SK-N-SH (cell line): Measurements from ENCODE around the gene RAPGEF1. TPM values are rescaled to one million over a fixed set of nuclear protein-coding genes. Genes with fewer than 3 reads are reported as not detected.

Experiments used
- CTCF ChIA-PET: fragments of 300-600, 350-600 bp; formaldehyde crosslinking; extraction: SDS; loops from one replicate; lab custom pipeline; 2021; lab: Yijun Ruan, JAX
- POLR2A ChIA-PET: fragments of 350-600 bp; sonication (Branson Sonifier 250); formaldehyde crosslinking; extraction: SDS; loops from one replicate; lab custom pipeline; 2020; ENCODE audit warnings: antibody characterized with exemption, inconsistent platforms; lab: Yijun Ruan, JAX
- DNase-seq: peaks from one replicate; pipeline ENCODE4 v3.0.0; 2012
- H2AFZ ChIP-seq: fragments of 200-600 bp; sonication (generic); 2 replicates; pipeline ENCODE4 v1.8.1; 2016; ENCODE audit warnings: antibody characterized with exemption, mild to moderate bottlenecking, low read depth
- H3F3A ChIP-seq: fragments of 200-600 bp; sonication (generic); replicated peaks from 2 replicates; pipeline ENCODE3; 2016; ENCODE audit warnings: antibody characterized with exemption, mild to moderate bottlenecking; ENCODE audit not compliant: insufficient read depth
- H3K27ac ChIP-seq, 2 experiments: fragments of 200-500 bp in 1 of 2; fragments of 200-600 bp in 1 of 2; sonication (Bioruptor generic) in 1 of 2; sonication (generic), shearing (Covaris generic) in 1 of 2; 2 replicates each; pipeline versions ENCODE4 v1.5.1 to v1.6.1; 2014 to 2016; ENCODE audit warnings: low read depth in 2 of 2, inconsistent platforms in 1 of 2, low read length in 1 of 2, mild to moderate bottlenecking in 1 of 2, mixed read lengths in 1 of 2
- H3K27me3 ChIP-seq: fragments of 200-600 bp; sonication (generic), shearing (Covaris generic); 2 replicates; pipeline ENCODE4 v1.6.1; 2016; ENCODE audit warnings: mixed run types; ENCODE audit not compliant: insufficient read depth
- H3K36me3 ChIP-seq, 2 experiments: fragments of 200-500 bp in 1 of 2; fragments of 200-600 bp in 1 of 2; sonication (Bioruptor generic) in 1 of 2; sonication (generic) in 1 of 2; replicated peaks in 1 of 2; 2 replicates each; pipeline versions ENCODE3 to v1.5.1; 2014 to 2016; ENCODE audit warnings: low read length in 1 of 2, mild to moderate bottlenecking in 1 of 2; ENCODE audit not compliant: insufficient read depth in 2 of 2, control insufficient read depth in 1 of 2
- H3K4me1 ChIP-seq, 2 experiments: fragments of 200-500 bp in 1 of 2; fragments of 200-600 bp in 1 of 2; sonication (Bioruptor generic) in 1 of 2; sonication (generic), shearing (Covaris generic) in 1 of 2; 2 replicates each; pipeline versions ENCODE4 v1.5.1 to v1.6.1; 2014 to 2016; ENCODE audit warnings: low read depth in 1 of 2, low read length in 1 of 2, mixed run types in 1 of 2; ENCODE audit not compliant: insufficient read depth in 2 of 2, control insufficient read depth in 1 of 2
- H3K4me2 ChIP-seq: fragments of 200-600 bp; sonication (generic), shearing (Covaris generic); 2 replicates; pipeline ENCODE4 v1.6.1; 2017; ENCODE audit warnings: mixed run types
- H3K4me3 ChIP-seq, 2 experiments: fragments of 200-500 bp in 1 of 2; fragments of 200-600 bp in 1 of 2; sonication (Bioruptor generic) in 1 of 2; sonication (generic), shearing (Covaris generic) in 1 of 2; 2 replicates each; pipeline versions ENCODE4 v1.5.1 to v1.8.1; 2014 to 2016; ENCODE audit warnings: low read depth in 2 of 2, inconsistent platforms in 1 of 2, low read length in 1 of 2, mild to moderate bottlenecking in 1 of 2, mixed read lengths in 1 of 2, moderate library complexity in 1 of 2
- H3K79me2 ChIP-seq: fragments of 200-600 bp; sonication (generic); 2 replicates; pipeline ENCODE4 v1.8.1; 2017; ENCODE audit warnings: mild to moderate bottlenecking; ENCODE audit not compliant: insufficient read depth
- H3K9ac ChIP-seq: fragments of 200-600 bp; sonication (generic); 2 replicates; pipeline ENCODE4 v1.6.1; 2017; ENCODE audit warnings: mixed run types
- H3K9me2 ChIP-seq: fragments of 200-600 bp; sonication (generic); 2 replicates; pipeline ENCODE4 v1.6.1; 2017; ENCODE audit warnings: mixed run types
- H3K9me3 ChIP-seq: fragments of 200-600 bp; sonication (generic); 2 replicates; pipeline ENCODE4 v1.6.1; 2017; ENCODE audit warnings: mixed run types, mild to moderate bottlenecking, moderate library complexity
- H4K20me1 ChIP-seq: fragments of 200-600 bp; sonication (generic); 2 replicates; pipeline ENCODE4 v1.6.1; 2017; ENCODE audit warnings: mild to moderate bottlenecking, mixed run types; ENCODE audit not compliant: insufficient read depth
- CHD2 ChIP-seq: fragments of 150-350 bp; IDR thresholded peaks from 2 replicates; pipeline ENCODE4 v1.6.1; 2018; ENCODE audit warnings: low read length; ENCODE audit not compliant: partially characterized antibody
- EZH2phosphoT487 ChIP-seq: fragments of 200-600 bp; sonication (generic); IDR thresholded peaks from 2 replicates; pipeline ENCODE4 v1.6.1; 2017; ENCODE audit warnings: low read depth, mixed run types, mild to moderate bottlenecking, antibody characterized with exemption, moderate library complexity, borderline replicate concordance
- FOXJ3 ChIP-seq: sonication (generic); formaldehyde crosslinking; IDR thresholded peaks from 2 replicates; pipeline ENCODE4 v1.5.1; 2020; ENCODE audit warnings: mild to moderate bottlenecking, missing genetic modification reagents
- IRF3 ChIP-seq: fragments of 150-350 bp; IDR thresholded peaks from 2 replicates; pipeline ENCODE4 v1.6.1; 2016; ENCODE audit warnings: mild to moderate bottlenecking, low read depth, low read length
- MEF2A ChIP-seq: IDR thresholded peaks from 2 replicates; pipeline ENCODE4 v1.4.0; 2012; ENCODE audit warnings: low read depth, borderline replicate concordance
- MXI1 ChIP-seq: IDR thresholded peaks from 2 replicates; pipeline ENCODE4 v1.6.1; 2012; ENCODE audit warnings: mild to moderate bottlenecking, low read depth, low read length, improper control_type of control experiment
- NFIC ChIP-seq: IDR thresholded peaks from 2 replicates; pipeline ENCODE4 v1.4.0; 2012; ENCODE audit warnings: borderline replicate concordance
- NRF1 ChIP-seq: IDR thresholded peaks from 2 replicates; pipeline ENCODE4 v1.6.1; 2012; ENCODE audit warnings: low read depth, mild to moderate bottlenecking, low read length
- POLR2AphosphoS5 ChIP-seq: IDR thresholded peaks from 2 replicates; pipeline ENCODE4 v1.6.1; 2012; ENCODE audit warnings: low read depth, low read length
- RAD21 ChIP-seq: IDR thresholded peaks from 2 replicates; pipeline ENCODE4 v1.6.1; 2012; ENCODE audit warnings: mild to moderate bottlenecking, low read length
- RFX5 ChIP-seq: IDR thresholded peaks from 2 replicates; pipeline ENCODE4 v1.6.1; 2012; ENCODE audit warnings: mild to moderate bottlenecking, improper control_type of control experiment, low read length
- SIN3A ChIP-seq: IDR thresholded peaks from 2 replicates; pipeline ENCODE4 v1.6.1; 2012; ENCODE audit warnings: low read depth, mild to moderate bottlenecking, low read length, moderate library complexity, borderline replicate concordance
- USF2 ChIP-seq: fragments of 150-350 bp; IDR thresholded peaks from 2 replicates; pipeline ENCODE4 v1.6.1; 2017; ENCODE audit warnings: antibody characterized with exemption, low read length, low read depth, borderline replicate concordance
- WGBS: methylation state at CpG from one replicate; pipeline ENCODE4 v1.1.6; 2017; ENCODE audit warnings: low lambda C conversion rate; 5-methylcytosine and 5-hydroxymethylcytosine counted together
- polyA plus RNA-seq, 3 experiments: library from polyadenylated mRNA; depleted of rRNA; stranded (reverse); fragments of >200 nt; gene quantifications; 2 replicates each; pipeline ENCODE4 v1.2.3, GENCODE V29; 2012
- TF ChIP-seq, protein P1 (sequence below): IDR thresholded peaks from 2 replicates; pipeline ENCODE4 v1.6.1; 2012; ENCODE audit warnings: mild to moderate bottlenecking, low read depth, low read length, moderate library complexity
- TF ChIP-seq, protein P2 (sequence below): IDR thresholded peaks from 2 replicates; pipeline ENCODE4 v1.4.0; 2012; ENCODE audit warnings: low read depth

The RAPGEF1 gene
- polyA plus RNA-seq, 1 of the 3 experiments (the other 2 are of a cell fraction): 26.2 TPM

GRCh38 chr9:131666774-131667173 is 73.1 kb downstream of the RAPGEF1 start:
- H3K79me2 ChIP-seq: peaks cover 61% of the 10 kb centered on the region; the same call in 1 of the 2 replicates
- 96% methylated on average over 8 of the region's 8 CpGs for WGBS
- POLR2A ChIA-PET: no interaction called here
- TF ChIP-seq USF2 (no peak), RAD21 (no peak), CHD2 (no peak), RFX5 (no peak), MEF2A (no peak), NFIC (no peak), EZH2phosphoT487 (no peak), FOXJ3 (CRISPR knock-in tag) (no peak), POLR2AphosphoS5 (no peak)
- TF ChIP-seq, protein P1, sequence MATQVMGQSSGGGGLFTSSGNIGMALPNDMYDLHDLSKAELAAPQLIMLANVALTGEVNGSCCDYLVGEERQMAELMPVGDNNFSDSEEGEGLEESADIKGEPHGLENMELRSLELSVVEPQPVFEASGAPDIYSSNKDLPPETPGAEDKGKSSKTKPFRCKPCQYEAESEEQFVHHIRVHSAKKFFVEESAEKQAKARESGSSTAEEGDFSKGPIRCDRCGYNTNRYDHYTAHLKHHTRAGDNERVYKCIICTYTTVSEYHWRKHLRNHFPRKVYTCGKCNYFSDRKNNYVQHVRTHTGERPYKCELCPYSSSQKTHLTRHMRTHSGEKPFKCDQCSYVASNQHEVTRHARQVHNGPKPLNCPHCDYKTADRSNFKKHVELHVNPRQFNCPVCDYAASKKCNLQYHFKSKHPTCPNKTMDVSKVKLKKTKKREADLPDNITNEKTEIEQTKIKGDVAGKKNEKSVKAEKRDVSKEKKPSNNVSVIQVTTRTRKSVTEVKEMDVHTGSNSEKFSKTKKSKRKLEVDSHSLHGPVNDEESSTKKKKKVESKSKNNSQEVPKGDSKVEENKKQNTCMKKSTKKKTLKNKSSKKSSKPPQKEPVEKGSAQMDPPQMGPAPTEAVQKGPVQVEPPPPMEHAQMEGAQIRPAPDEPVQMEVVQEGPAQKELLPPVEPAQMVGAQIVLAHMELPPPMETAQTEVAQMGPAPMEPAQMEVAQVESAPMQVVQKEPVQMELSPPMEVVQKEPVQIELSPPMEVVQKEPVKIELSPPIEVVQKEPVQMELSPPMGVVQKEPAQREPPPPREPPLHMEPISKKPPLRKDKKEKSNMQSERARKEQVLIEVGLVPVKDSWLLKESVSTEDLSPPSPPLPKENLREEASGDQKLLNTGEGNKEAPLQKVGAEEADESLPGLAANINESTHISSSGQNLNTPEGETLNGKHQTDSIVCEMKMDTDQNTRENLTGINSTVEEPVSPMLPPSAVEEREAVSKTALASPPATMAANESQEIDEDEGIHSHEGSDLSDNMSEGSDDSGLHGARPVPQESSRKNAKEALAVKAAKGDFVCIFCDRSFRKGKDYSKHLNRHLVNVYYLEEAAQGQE: no peak
- TF ChIP-seq, protein P2, sequence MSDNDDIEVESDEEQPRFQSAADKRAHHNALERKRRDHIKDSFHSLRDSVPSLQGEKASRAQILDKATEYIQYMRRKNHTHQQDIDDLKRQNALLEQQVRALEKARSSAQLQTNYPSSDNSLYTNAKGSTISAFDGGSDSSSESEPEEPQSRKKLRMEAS: no peak
- TF ChIP-seq, all 33 proteins: peak for 0
- H3K27ac ChIP-seq: no peak overlapping the region
- no peaks in the 10 kb centered on the region for H3K9me3 ChIP-seq
- no peaks in the 10 kb centered on the region for H3K36me3 ChIP-seq
- H3K4me2 ChIP-seq: no peak overlapping the region
- no peak overlapping the region for H2AFZ ChIP-seq
- H3K27me3 ChIP-seq: no peaks in the 10 kb centered on the region
- H3K4me3 ChIP-seq: no peak overlapping the region
- no peaks in the 10 kb centered on the region for H3K9me2 ChIP-seq
- no peak overlapping the region for H3K9ac ChIP-seq
- H3K4me1 ChIP-seq: peaks cover 19 to 31% of the 10 kb centered on the region in 2 experiments
- peaks cover 62% of the 10 kb centered on the region for H4K20me1 ChIP-seq
- H3F3A ChIP-seq: peaks cover 12% of the 10 kb centered on the region
- DNase-seq: no peak
- CTCF ChIA-PET: interaction anchor here (1.6 to 3.0 kb wide), 2 partner anchors 11 to 74 kb away, joined by 5 to 12 read pairs; no protein-coding TSS in a partner anchor

- H3K9me2 ChIP-seq: no peaks in the 10 kb centered on the region
- ChIA-PET CTCF (interaction anchor here (0.9 to 1.6 kb wide), 3 partner anchors 10 to 74 kb away, joined by 3 to 5 read pairs (median 3); no protein-coding TSS in a partner anchor), POLR2A (no interaction called here)
- no peak overlapping the region for H3K4me3 ChIP-seq
- TF ChIP-seq NRF1: no peak
- TF ChIP-seq IRF3: no peak
- no peak for TF ChIP-seq MEF2A
- no peak for TF ChIP-seq MXI1
- no peak for TF ChIP-seq SIN3A
- H3F3A ChIP-seq: peaks cover 12% of the 10 kb centered on the region
- H3K9ac ChIP-seq: no peak overlapping the region
- 74% methylated on average over 4 of the region's 4 CpGs for WGBS
- H3K36me3 ChIP-seq: no peaks in the 10 kb centered on the region
- H4K20me1 ChIP-seq: peaks cover 55% of the 10 kb centered on the region
- H3K27ac ChIP-seq: no peak overlapping the region
- H2AFZ ChIP-seq: no peak overlapping the region
- H3K9me3 ChIP-seq: no peaks in the 10 kb centered on the region
- H3K79me2 ChIP-seq: peaks cover 56% of the 10 kb centered on the region; the same call in 1 of the 2 replicates
- no peak for DNase-seq
- peaks cover 19 to 31% of the 10 kb centered on the region in 2 experiments for H3K4me1 ChIP-seq
- H3K4me2 ChIP-seq: no peak overlapping the region
- H3K27me3 ChIP-seq: no peaks in the 10 kb centered on the region
These were observed 73.8 kb downstream of the RAPGEF1 start for GRCh38 chr9:131666029-131666428.
